Endodermal cell (in vitro differentiated cells): ENCODE data around the gene NYNRIN. TPM values are rescaled to one million over a fixed set of nuclear protein-coding genes. Genes with fewer than 3 reads are reported as not detected.

Source experiments
- DNase-seq: peaks from one replicate; pipeline ENCODE4 v3.0.0-alpha.2; 2017
- H3K27ac ChIP-seq: 2 replicates; pipeline ENCODE4 v1.5.1; 2013; ENCODE audit warnings: mild to moderate bottlenecking, low read depth, low read length, moderate library complexity
- H3K27me3 ChIP-seq: 2 replicates; pipeline ENCODE4 v1.6.1; 2013; ENCODE audit warnings: mild to moderate bottlenecking, low read length, moderate library complexity; ENCODE audit not compliant: insufficient read depth, control insufficient read depth, poor library complexity, severe bottlenecking
- H3K36me3 ChIP-seq: 2 replicates; pipeline ENCODE4 v1.7.0; 2013; ENCODE audit warnings: mild to moderate bottlenecking, low read length, moderate library complexity; ENCODE audit not compliant: control insufficient read depth, insufficient read depth
- H3K4me1 ChIP-seq: one replicate; pipeline ENCODE4 v1.7.0; 2013; ENCODE audit warnings: low read length; ENCODE audit not compliant: control insufficient read depth, insufficient read depth
- H3K4me3 ChIP-seq: 2 replicates; pipeline ENCODE4 v1.5.1; 2013; ENCODE audit warnings: mild to moderate bottlenecking, low read length, moderate library complexity
- H3K9ac ChIP-seq: 2 replicates; pipeline ENCODE4 v1.6.1; 2013; ENCODE audit warnings: mild to moderate bottlenecking, low read length, moderate library complexity; ENCODE audit not compliant: poor library complexity, severe bottlenecking; ENCODE audit errors: extremely low read depth
- H3K9me3 ChIP-seq: 2 replicates; pipeline ENCODE4 v1.6.1; 2013; ENCODE audit warnings: mild to moderate bottlenecking, low read length, moderate library complexity; ENCODE audit not compliant: control insufficient read depth
- H3K27ac Mint-ChIP-seq: 2 replicates; pipeline ENCODE4 v1.8.0; 2020; ENCODE audit warnings: mixed read lengths
- H3K27me3 Mint-ChIP-seq: 2 replicates; pipeline ENCODE4 v1.8.0; 2021; ENCODE audit warnings: mild to moderate bottlenecking, mixed read lengths; ENCODE audit not compliant: insufficient read depth
- H3K36me3 Mint-ChIP-seq: 2 replicates; pipeline ENCODE4 v1.8.0; 2020; ENCODE audit warnings: low read depth, mixed read lengths
- H3K4me1 Mint-ChIP-seq: 2 replicates; pipeline ENCODE4 v1.8.0; 2020; ENCODE audit warnings: mixed read lengths
- H3K4me3 Mint-ChIP-seq: 2 replicates; pipeline ENCODE4 v1.8.0; 2020; ENCODE audit warnings: mild to moderate bottlenecking, moderate library complexity, mixed read lengths
- H3K9me3 Mint-ChIP-seq: 2 replicates; pipeline ENCODE4 v1.8.0; 2020; ENCODE audit warnings: mild to moderate bottlenecking, mixed read lengths
- WGBS, 2 experiments: methylation state at CpG; one replicate each; pipeline versions ENCODE4 v1.1.5 to v1.1.7; 2013; ENCODE audit warnings: missing lambda C conversion rate in 2 of 2, mixed read lengths in 1 of 2; ENCODE audit not compliant: insufficient coverage in 1 of 2, insufficient read length in 1 of 2; 5-methylcytosine and 5-hydroxymethylcytosine counted together
- total RNA-seq, 2 donors: library from RNA; stranded (reverse); fragmentation: NEBNext Ultra II Directional in 1 of 2; extraction: Animal tissue kit (Norgen Biotek cat#: 25700) in 1 of 2; gene quantifications; 2 replicates in 1 of 2; 3 replicates in 1 of 2; pipeline ENCODE4 v1.2.1, GENCODE V29; 2021
- TF ChIP-seq, protein P1 (sequence below): fragments of 200-600 bp; sonication (generic); conservative IDR thresholded peaks from 2 replicates; pipeline ENCODE4 v1.5.0; 2021; ENCODE audit warnings: antibody characterized with exemption, mild to moderate bottlenecking

The NYNRIN gene
- total RNA-seq, 2 donors from 2014 or later: 19.5 to 19.7 TPM

DNA sequence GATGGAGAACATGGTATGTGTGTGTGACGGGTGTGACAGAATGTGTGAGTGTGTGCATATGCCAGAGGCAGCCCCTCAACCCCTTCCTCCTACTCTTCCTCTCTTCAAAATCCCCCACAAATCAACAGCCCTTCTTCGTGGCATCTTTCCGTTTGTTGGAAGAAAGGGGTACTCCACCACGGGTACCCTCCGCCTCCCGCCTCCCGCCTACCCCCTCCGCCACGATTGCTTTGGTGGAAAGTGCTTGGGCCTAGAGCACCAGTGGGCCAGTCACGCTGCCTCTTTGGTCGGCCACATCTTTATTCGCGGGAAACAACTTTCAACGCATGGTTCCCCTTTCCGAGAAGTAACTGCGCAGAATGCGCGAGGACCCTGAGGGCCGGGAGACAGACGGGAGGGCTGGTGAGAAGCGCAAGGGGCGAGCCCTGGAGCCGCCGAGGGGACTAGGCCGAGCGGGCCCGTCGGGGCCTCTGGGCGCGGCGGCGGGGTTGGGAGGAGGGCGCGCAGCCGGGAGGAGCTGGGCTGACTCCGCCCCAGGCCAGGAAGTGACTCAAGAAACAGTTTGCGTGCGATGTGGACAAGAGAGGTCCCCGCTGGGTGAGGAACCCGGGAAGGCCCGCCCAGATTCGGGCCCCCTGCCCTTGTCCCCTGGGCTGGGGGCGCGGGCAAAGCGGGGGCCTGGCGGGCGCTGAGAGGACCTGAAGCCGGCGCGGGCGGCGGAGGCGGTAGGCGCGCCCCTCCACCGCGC, 30.8 kb downstream of the NYNRIN start, which contains the start of the genes CBLN3 and KHNYN:
Gene CBLN3, minus strand, starts transcription at position 274 of the 748 bp plus-strand sequence. CDS start 614 bp downstream, outside the sequence.
Gene KHNYN, plus strand, starts transcription at position 560 of the 748 bp plus-strand sequence. CDS start 777 bp downstream, outside the sequence.
- H3K36me3 ChIP-seq: peaks cover 16% of the 10 kb centered on the region
- no peaks in the 10 kb centered on the region for H3K9me3 Mint-ChIP-seq
- H3K9ac ChIP-seq: peak within 1 kb of the TSS; percentile 63
- H3K27me3 Mint-ChIP-seq: peaks cover 6% of the 10 kb centered on the region
- H3K27ac Mint-ChIP-seq: peak within 1 kb of the TSS; percentile 95
- no peaks in the 10 kb centered on the region for H3K27me3 ChIP-seq
- H3K4me3 ChIP-seq: peak within 1 kb of the TSS; percentile 91
- peaks cover 19% of the 10 kb centered on the region for H3K36me3 Mint-ChIP-seq
- TF ChIP-seq, protein P1, sequence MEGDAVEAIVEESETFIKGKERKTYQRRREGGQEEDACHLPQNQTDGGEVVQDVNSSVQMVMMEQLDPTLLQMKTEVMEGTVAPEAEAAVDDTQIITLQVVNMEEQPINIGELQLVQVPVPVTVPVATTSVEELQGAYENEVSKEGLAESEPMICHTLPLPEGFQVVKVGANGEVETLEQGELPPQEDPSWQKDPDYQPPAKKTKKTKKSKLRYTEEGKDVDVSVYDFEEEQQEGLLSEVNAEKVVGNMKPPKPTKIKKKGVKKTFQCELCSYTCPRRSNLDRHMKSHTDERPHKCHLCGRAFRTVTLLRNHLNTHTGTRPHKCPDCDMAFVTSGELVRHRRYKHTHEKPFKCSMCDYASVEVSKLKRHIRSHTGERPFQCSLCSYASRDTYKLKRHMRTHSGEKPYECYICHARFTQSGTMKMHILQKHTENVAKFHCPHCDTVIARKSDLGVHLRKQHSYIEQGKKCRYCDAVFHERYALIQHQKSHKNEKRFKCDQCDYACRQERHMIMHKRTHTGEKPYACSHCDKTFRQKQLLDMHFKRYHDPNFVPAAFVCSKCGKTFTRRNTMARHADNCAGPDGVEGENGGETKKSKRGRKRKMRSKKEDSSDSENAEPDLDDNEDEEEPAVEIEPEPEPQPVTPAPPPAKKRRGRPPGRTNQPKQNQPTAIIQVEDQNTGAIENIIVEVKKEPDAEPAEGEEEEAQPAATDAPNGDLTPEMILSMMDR: no peak
- peaks cover 25% of the 10 kb centered on the region for H3K4me1 Mint-ChIP-seq
- peak within 1 kb of the TSS; percentile 76 for H3K4me3 Mint-ChIP-seq
- H3K4me1 ChIP-seq: no peaks in the 10 kb centered on the region
- peak; percentile 94 for DNase-seq
- H3K27ac ChIP-seq: peak within 1 kb of the TSS; percentile 72
- 11 to 14% methylated on average over 25 to 56 of the region's 57 CpGs for WGBS, 2 experiments
- H3K9me3 ChIP-seq: no peaks in the 10 kb centered on the region

DNA sequence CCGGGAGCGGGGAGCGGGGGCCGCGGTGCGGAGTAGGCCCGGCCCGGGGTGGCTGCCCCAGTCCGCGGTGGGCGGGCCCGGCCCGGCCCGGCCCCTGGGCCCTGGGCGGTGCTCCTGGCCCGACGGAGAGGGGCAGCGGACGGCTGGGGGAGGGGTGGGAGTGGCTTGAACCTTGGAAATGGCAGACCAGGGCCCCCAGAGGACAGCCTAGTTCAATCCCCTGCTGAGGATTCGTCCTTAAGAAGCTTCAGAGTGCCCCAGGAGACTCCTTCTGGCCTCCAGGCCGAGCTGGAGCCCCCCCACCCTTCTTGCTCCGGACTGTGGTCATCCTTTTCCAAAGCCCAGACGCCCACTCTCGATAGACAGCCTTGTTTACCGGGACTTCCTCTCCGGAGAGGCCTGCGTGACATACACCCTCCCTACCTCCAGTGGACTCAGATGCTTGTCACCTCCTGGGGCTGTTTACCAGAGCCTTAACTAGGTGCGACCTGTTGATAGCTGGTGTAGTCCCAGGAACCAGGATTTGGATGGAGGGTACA, 31.4 kb downstream of the NYNRIN start:
- H3K9me3 ChIP-seq: no peaks in the 10 kb centered on the region
- H3K4me3 Mint-ChIP-seq: peak overlapping the region; percentile 76
- TF ChIP-seq, protein P1: no peak
- WGBS, 2 experiments: 1 to 2% methylated on average over 11 to 28 of the region's 28 CpGs
- peak overlapping the region; percentile 91 for H3K4me3 ChIP-seq
- H3K27ac ChIP-seq: peak overlapping the region; percentile 72
- peak; percentile 93 for DNase-seq
- peaks cover 19% of the 10 kb centered on the region for H3K36me3 Mint-ChIP-seq
- H3K27ac Mint-ChIP-seq: peak overlapping the region; percentile 95
- H3K4me1 ChIP-seq: no peaks in the 10 kb centered on the region
- H3K27me3 ChIP-seq: no peaks in the 10 kb centered on the region
- H3K36me3 ChIP-seq: peaks cover 16% of the 10 kb centered on the region
- peak overlapping the region; percentile 63 for H3K9ac ChIP-seq
- H3K27me3 Mint-ChIP-seq: peaks cover 6% of the 10 kb centered on the region
- H3K4me1 Mint-ChIP-seq: peaks cover 25% of the 10 kb centered on the region
- no peaks in the 10 kb centered on the region for H3K9me3 Mint-ChIP-seq

DNA sequence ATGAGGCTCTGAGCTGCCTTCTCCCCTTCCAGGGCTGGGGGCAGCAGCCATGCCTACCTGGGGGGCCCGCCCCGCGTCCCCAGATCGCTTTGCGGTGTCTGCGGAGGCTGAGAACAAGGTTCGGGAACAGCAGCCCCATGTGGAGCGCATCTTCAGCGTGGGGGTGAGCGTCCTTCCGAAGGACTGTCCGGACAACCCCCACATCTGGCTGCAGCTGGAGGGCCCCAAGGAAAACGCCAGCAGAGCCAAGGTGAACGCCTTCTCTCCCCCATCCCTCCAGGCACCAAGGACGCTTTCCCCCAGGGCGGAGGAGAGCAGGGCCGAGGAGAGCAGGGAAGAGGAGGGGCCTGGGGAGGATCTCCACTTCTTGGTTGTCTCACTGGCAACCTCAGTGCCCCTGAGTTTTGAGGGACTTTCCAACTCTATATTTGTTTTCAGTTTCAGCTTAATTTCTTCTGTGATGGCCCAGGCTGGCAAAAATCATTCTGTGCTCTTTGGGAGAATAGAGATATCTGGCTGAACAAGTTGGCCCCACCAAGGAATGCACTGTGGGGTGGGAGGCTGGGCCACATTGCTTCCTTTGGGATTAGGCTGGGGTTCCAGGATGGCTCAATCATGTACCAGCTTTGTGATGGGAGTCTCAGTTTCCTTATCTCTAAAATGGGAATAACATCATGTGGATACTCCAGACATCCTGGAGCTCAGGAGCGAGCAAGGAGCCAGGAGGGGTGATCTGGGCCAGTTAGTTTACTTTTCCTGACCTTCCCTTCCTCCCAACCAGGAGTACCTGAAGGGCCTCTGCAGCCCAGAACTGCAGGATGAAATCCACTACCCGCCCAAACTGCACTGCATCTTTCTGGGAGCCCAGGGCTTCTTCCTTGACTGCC, 32.1 kb downstream of the NYNRIN start:
- peaks cover 5% of the 10 kb centered on the region for H3K27me3 Mint-ChIP-seq
- no peak for DNase-seq
- peaks cover 23% of the 10 kb centered on the region for H3K36me3 Mint-ChIP-seq
- peak overlapping the region; percentile 76 for H3K4me3 Mint-ChIP-seq
- H3K27ac Mint-ChIP-seq: peak overlapping the region; percentile 95
- Histone ChIP-seq H3K27ac (no peak overlapping the region), H3K4me3 (peak overlapping the region; percentile 91), H3K36me3 (peaks cover 16% of the 10 kb centered on the region), H3K9ac (peak overlapping the region; percentile 63), H3K4me1 (no peaks in the 10 kb centered on the region), H3K9me3 (no peaks in the 10 kb centered on the region), H3K27me3 (no peaks in the 10 kb centered on the region)
- no peaks in the 10 kb centered on the region for H3K9me3 Mint-ChIP-seq
- peaks cover 25% of the 10 kb centered on the region for H3K4me1 Mint-ChIP-seq
- TF ChIP-seq, protein P1: no peak
- 23 to 37% methylated on average over 8 to 19 of the region's 19 CpGs for WGBS, 2 experiments
